Caki2 (cell line): ENCODE data around the gene THRA. TPM values are rescaled to one million over a fixed set of nuclear protein-coding genes. Genes with fewer than 3 reads are reported as not detected.

Experiments used
- DNase-seq: peaks from one replicate; pipeline ENCODE4 v3.0.0-alpha.2; 2015; ENCODE audit warnings: low read depth
- in situ Hi-C: cut with HindIII; loops from 2 replicates; pipeline ENCODE4 v1.10.0; 2016; ENCODE audit warnings: low sequenced_read_pairs, low pct_unique_long_range_greater_than_20kb, mixed read lengths
- total RNA-seq: library from RNA; depleted of rRNA; stranded (reverse); fragments of >200 nt; shearing (Covaris generic); gene quantifications from 2 replicates; pipeline ENCODE4 v1.2.3, GENCODE V29; 2014; ENCODE audit warnings: low replicate concordance

THRA gene
- total RNA-seq, 1 experiment from 2014 or later, result 9.1 TPM

DNA sequence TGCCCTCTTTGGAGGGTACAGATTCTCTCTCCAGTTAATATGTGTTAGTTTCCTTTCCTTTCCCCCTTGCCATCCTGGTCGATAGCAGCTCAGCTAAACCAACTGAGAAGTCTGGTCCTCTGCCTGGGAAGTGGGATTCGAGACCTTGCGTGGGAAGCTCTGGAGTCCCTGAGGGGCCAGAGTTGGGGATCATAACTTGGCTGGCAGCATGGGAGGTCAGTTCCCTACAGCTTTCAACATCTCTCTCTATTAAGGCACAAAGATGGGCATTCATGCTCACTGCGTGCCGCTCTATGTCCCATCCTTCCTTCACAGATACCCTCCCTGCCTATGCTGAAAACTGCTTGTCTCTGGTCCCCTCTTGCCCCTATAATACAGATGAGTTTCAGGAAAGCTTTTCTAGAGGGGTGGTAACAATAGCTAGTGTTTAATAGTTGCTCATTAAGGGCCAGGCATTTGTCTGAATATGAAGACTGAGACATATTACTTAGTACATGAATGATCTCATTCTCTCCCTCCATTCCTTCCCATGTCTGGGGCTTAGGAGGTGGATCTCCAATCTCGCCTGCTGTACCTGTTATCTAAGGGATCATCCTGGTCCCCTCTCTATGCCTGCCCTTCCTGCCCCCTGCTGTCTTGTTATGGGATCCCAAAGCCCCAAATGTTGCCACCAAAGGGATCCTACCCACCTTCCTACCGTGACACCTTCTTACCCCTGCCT, 10.8 kb downstream of the THRA start:
- in situ Hi-C loops, result no loop called here
- no peak for DNase-seq

DNA sequence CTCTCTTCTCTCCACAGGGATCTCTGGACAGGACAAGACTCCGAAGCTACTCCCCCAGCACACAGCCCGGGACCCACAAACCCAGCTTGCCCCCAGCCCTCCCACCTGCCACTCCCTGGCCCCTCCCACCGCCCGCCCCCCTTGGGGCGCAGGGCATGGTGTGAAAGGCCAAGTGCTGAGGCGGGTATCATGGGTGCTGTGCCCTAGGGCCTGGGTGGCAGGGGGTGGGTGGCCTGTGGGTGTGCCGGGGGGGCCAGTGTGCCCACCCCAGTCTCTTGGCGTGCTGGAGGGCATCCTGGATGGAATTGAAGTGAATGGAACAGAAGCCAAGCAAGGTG, 11.4 kb downstream of the THRA start:
- no peak for DNase-seq
- in situ Hi-C loops, result no loop called here

DNA sequence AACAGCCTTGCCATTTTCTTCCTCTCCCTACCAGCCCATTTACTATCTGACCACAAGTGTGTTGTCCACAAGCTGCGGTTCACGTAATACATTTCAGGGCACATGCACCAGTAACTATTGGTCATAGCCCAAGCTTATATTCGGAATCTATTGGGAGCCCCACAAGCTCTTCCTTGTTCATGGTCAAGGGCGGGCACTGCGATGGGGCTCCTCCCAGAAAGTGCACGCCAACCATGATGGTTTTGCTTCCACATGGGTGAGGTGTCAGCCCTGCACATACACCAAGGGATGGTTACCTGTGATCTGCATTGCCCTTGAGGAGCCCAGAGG, 12.1 kb downstream of the THRA start:
- no peak for DNase-seq

DNA sequence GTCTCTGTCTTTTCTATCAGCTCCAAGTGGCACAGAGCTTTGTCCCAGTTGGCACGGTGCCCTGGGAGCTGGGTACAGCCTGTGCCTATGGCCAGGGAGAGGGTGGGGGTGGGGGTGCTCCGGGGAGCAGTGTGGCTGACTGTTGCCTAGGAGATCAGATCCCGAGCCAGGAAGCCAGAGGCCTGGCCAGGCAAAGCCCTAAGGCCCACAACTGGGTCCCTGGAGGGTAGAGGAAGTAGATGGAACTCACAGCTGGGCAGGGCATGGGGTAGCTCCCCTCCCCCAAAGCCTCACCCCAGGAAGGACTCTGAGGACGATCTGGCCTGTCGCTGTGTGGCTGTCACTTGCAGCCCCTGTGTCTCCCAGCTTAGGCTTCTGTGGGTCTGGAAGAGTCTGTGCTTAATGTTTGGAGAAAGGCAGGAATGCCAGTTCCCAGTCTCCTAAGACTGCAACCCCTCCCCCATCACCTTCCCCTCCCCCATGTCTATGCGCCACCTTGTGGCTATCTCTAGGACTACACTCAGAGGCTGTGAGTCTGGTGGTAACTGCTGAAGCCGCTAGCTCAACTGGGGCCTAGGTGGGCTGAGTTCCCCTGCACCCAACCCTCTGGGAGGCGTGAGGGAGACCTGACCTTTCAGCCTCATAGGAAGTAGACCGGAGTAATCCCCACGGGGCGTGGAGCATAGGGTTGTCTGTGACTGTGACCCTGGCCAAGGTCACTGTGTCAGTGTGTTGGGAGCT, 12.6 kb downstream of the THRA start:
- DNase-seq, result peak; percentile 64
- in situ Hi-C loops, result no loop called here

More for the DNA sequence above, 12.1 kb downstream of the THRA start:
- in situ Hi-C loops, result no loop called here

DNA sequence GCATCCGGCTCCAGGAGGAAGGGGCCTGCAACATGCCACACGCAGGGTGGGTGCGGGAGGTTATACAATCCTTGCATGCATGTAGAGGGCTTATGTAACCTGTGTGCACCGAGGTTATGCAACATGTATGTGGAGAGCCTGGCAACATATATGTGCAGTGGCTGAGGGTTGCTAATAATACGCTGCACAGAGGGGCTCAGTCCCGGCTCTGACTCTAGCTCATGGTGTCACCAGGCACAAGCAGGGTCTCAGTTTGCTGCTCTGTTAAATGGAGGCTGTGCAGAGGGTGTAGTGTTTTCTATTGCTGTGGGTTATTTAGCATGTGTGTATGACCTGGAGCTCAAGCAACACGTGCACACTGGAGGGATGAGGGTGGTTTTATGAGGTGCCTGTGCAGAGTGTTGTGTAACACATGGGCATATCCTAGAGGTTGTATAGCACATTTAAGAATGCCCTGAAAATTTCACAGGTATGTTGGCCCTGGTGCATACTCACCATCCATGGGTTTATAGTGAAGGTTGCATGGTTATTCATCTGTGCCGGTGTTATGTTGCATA, 13.3 kb downstream of the THRA start:
- DNase-seq, result no peak
- in situ Hi-C loops, result no loop called here

DNA sequence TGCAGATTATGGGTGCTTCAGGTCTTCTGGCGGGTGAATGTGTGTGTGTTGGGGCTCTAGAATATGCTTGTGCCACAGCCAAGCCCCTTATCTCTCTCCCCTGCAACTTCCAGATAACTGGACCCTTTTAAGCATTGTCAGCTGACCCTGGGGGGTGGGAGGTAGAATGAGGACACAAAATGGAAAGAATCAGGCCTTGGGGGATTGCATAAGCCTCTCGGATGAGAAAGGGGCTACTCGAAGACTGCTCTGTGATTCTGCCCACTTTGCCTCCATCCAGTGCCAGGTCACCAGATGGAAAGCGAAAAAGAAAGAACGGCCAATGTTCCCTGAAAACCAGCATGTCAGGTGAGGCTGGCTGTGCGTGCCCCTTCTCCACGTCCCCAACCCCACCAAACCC, 13.8 kb downstream of the THRA start:
- in situ Hi-C loops, result no loop called here

DNA sequence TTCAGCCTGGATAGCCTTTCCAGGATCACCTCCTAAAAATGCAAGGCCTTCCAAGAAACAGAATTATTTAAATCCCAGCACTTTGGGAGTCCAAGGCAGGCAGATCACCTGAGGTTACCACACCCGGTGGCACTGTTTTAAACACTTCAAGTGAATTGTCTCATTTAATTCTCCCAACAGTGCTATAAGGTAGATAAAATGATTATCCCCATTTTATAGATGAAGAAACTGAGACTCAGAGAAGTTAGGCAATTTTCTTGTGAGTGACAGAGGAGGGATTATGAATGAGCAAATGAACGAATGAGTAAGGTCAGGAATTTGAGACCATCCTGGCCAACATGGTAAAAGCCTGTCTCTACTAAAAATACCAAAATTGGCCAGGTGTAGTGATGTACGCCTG, 16.8 kb downstream of the THRA start:
- in situ Hi-C loops, result no loop called here
- DNase-seq, result no peak

More for the DNA sequence above, 13.8 kb downstream of the THRA start:
- DNase-seq, result no peak

DNA sequence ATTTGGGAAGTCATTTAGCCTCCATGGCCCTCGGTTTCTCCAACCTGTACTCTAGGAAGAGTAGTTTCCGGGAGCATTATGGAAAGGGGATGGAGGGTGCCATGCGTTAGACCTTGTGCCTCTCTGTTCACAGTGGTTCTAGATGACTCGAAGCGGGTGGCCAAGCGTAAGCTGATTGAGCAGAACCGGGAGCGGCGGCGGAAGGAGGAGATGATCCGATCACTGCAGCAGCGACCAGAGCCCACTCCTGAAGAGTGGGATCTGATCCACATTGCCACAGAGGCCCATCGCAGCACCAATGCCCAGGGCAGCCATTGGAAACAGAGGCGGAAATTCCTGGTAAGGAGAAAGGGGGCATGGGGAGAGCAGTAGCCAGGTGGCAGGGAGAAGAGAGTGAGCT, 21.7 kb downstream of the THRA start:
- DNase-seq, result no peak
- in situ Hi-C loops, result no loop called here

DNA sequence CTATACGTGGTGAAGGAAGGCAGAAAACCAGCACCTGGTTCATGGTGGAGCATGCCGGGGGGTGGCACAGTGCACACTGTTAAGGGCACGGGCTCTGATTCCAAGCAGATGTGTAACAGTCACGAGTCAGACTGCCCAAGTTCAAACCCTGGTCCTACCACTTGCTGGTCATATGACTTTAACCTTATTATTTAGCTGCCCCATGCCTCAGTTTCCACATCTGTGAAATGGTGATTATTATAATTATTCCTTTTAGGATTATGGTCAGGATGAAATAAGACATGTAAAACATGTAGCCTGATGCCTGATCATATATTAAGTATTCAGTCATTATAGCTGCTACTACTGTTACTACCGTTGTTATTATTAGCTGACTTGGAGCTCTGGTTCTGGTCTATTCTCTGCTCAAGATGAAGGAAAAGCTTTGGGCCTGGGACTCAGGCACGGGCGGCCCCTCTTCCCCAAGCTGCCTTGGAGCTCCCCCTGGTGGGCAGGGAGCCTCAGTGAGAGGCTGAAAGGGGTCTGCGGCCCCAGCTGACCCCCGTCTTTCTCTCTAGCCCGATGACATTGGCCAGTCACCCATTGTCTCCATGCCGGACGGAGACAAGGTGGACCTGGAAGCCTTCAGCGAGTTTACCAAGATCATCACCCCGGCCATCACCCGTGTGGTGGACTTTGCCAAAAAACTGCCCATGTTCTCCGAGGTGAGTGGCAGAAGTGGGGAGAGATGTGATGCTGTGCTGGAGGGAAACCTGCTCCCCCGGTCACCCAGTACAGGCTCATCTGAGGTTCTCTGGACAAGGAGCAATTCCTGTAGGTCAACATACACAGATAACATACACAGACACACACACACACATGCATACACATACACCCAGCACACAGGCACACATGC, 23.6 kb downstream of the THRA start:
- in situ Hi-C loops, result no loop called here
- DNase-seq, result no peak

DNA sequence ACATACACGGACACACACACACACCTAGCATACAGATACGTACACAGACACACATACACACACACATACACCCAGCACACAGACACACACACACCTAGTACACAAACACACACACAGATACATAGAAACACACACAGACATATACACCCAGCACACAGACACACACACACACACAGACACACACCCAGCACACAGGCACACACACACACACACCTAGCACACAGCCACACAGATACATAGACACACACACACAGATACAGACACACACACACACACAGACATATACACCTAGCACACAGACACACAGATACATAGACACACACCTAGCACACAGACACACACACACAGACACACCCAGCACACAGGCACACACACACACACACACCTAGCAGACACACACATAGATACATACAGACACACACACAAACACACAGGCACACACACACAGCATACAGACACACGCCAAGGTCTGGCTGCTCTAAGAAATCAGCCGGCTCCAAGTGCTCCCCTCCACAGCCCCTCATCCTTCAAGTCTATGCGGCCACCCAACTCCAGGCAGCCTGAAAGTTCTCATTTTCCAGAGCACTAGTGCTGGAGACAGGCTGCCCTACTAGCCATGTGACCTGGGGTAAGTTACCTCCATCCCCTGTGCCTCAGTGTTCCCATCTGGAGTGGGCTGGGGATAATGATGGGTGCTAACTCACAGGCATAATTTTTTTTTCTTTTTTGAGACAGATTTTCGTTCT, 24.5 kb downstream of the THRA start:
- no peak for DNase-seq
- in situ Hi-C loops, result no loop called here

DNA sequence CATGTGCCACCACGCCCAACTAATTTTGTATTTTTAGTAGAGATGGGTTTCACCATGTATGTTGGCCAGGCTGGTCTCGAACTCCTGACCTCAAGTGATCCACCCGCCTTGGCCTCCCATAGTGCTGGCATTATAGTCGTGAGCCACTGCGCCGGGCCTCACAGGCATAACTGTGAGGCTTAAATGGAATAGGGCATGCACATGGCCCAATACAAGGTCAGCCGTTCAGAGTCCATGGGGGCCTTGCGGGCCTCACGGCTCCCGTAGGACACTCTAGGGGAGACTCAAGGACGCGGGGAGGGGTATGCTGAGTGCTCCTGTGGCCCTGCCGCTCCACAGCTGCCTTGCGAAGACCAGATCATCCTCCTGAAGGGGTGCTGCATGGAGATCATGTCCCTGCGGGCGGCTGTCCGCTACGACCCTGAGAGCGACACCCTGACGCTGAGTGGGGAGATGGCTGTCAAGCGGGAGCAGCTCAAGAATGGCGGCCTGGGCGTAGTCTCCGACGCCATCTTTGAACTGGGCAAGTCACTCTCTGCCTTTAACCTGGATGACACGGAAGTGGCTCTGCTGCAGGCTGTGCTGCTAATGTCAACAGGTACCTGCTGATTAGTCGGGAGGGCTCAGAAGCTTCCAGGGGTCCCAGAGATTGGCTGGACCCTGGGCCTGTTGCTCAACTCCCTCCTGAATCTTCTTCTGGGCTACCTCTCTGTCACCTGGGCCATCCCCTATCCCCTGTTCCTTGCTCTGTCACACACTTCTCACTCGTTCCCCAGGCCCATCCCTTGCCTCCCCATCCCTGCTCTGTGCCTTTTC, 25.3 kb downstream of the THRA start:
- in situ Hi-C loops, result no loop called here

DNA sequence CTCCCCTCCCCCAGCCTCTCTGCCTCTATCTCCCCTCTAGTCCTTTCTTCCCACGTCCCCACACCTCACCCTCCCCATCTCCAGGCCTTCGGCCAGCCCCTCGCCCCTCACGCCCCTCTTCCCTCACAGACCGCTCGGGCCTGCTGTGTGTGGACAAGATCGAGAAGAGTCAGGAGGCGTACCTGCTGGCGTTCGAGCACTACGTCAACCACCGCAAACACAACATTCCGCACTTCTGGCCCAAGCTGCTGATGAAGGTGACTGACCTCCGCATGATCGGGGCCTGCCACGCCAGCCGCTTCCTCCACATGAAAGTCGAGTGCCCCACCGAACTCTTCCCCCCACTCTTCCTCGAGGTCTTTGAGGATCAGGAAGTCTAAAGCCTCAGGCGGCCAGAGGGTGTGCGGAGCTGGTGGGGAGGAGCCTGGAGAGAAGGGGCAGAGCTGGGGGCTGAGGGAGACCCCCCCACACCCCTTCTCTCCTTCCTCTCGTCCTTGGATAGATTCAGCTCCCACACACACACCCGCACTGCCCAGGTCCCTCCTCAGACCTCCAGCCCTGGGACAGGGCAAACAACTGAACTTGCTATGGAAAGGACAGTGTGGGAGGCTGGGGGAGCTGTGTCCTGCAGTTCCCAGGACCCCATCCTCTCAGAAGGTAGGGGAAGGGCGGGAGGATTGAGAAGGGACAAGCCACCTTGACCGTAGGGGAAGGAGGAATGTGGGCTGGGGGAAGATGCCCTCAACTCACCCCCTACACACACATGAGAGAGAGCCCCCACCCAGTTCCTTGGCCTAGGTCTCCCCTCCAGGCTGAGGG, 26.5 kb downstream of the THRA start:
- in situ Hi-C loops, result no loop called here
- no peak for DNase-seq

More for the DNA sequence above, 25.3 kb downstream of the THRA start:
- DNase-seq, result no peak

DNA sequence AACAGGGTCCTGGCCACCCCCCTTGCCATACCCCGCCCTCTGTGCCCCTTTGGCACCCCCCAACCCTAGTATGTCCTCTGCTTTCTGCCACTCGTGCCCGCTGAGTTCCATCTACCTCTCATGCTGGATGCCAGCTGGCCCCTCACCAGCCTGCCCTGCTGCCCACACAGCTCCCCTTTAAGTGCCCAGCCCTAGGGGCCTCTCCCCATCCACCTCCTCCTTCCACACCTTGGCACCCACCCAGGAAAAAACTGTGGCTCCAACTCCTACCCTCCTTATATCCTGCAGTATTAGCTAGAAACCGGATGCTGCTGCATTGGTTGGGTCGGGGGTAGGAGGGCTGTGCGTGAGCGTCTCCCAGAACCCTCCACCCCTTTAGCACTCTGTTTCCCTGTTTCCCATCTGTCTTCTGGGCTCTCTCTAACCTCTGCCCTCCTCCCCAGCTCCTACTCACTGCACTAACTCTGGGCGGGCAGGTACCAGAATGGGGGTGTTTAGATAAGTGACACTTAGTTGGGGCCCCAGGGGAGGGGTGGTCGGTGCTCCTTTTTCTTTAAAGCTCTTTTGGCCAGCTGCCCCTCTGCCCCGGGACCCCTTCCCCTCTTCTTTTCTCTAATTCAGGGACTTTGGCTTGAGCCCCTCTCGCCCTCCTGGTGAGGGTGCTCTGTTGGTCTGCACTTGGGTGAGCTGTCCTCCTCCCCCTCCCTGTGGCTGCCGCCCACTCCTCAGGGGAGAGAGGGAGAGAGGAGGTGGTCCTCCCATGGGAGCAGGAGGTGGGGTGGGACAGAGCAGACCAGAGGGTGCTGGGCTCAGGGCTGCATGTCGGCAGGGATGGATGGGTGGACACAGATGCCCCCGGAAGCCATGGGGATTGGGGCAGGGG, 27.7 kb downstream of the THRA start:
- no peak for DNase-seq
- in situ Hi-C loops, result no loop called here

DNA sequence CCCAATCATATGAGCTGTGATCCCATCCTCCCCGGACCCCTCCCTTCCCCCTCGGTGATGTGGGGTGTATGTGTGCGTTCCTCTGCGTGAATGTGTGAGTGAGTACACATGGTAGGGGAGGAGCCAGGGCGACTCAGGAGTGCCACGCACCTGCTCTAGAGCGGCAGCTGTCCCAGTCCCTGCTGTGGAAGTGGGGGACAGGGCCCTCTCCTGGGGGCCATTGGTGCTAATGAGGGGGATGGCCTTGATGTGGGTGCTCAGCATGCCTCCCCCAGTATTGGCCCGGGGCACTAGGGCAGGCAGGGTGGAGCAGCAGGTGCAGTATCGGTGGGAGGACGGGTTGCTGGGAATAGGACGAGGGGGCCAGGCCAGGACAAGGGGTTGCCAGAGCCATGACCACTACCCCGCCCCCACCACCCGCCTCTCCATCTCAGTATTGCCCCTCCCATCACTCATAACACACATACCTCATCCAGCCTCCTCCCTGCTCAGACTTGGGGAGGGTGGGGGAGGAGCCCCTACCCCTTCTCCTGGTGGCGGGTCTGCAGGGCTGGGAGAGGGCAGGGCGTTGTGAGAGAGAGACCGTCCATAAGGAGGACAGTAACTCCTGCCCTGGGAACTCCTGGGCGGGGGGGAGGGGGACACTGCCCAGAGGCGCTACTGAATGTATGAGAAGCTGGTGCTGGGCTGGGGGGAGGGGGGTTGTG, 29.1 kb downstream of the THRA start:
- in situ Hi-C loops, result no loop called here

DNA sequence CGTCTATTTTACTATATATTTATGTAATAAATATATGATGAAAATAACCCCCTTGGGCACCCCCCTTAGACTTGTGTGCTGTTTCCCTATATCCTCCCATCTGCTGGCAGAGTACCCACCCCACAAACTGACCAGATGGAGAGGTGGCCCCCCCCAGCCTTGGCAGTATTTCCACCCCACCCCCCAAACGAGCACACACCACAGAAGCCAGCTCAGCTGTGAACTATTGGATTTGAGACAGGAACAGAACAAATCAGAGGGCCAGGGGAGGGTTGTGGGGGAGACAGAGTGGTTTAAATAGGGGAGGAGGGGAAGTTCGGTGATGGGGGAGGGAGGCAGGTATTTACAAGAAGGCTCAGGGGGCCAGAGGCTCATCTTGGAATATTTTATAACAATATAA, 29.8 kb downstream of the THRA start:
- no peak for DNase-seq
- in situ Hi-C loops, result no loop called here

More for the DNA sequence above, 29.1 kb downstream of the THRA start:
- no peak for DNase-seq
